GM12878 (cell line): ENCODE results near the gene PRR22. TPM values are rescaled to one million over a fixed set of nuclear protein-coding genes. Genes with fewer than 3 reads are reported as not detected.

ENCODE experiments used
- BCLAF1 ChIP-seq: fragments of 450-650 bp; IDR thresholded peaks from 2 replicates; pipeline ENCODE4 v1.6.1; 2017; ENCODE audit warnings: antibody characterized with exemption, mild to moderate bottlenecking, moderate library complexity
- BRCA1 ChIP-seq: IDR thresholded peaks from 2 replicates; pipeline ENCODE4 v1.6.1; 2011; ENCODE audit warnings: low read depth, low read length, improper control_type of control experiment
- CHD2 ChIP-seq: IDR thresholded peaks from 2 replicates; pipeline ENCODE4 v1.6.1; 2011; ENCODE audit warnings: low read depth, low read length, improper control_type of control experiment, borderline replicate concordance
- CHD4 ChIP-seq: fragments of 200-600 bp; sonication (generic); IDR thresholded peaks from 2 replicates; pipeline ENCODE4 v1.6.1; 2016; ENCODE audit warnings: mild to moderate bottlenecking
- DPF2 ChIP-seq: fragments of 450-650 bp; IDR thresholded peaks from 2 replicates; pipeline ENCODE4 v1.6.1; 2017; ENCODE audit warnings: mild to moderate bottlenecking
- EZH2 ChIP-seq: IDR thresholded peaks from 2 replicates; pipeline ENCODE4 v1.6.1; 2012; ENCODE audit warnings: low read depth, mild to moderate bottlenecking, control low read depth, inconsistent platforms, low read length, borderline replicate concordance; ENCODE audit not compliant: control insufficient read depth
- HDAC2 ChIP-seq: fragments of 200-600 bp; sonication (generic); IDR thresholded peaks from 2 replicates; pipeline ENCODE4 v1.6.1; 2017
- JUND ChIP-seq: IDR thresholded peaks from 2 replicates; pipeline ENCODE4 v1.6.1; 2012; ENCODE audit warnings: low read depth, mild to moderate bottlenecking, low read length, improper control_type of control experiment, moderate library complexity
- MEF2A ChIP-seq: IDR thresholded peaks from 2 replicates; pipeline ENCODE4 v1.6.1; 2011; ENCODE audit warnings: low read depth, mild to moderate bottlenecking, low read length, moderate library complexity; ENCODE audit not compliant: insufficient read depth
- NR2C2 ChIP-seq: IDR thresholded peaks from 2 replicates; pipeline ENCODE4 v1.6.1; 2011; ENCODE audit warnings: borderline replicate concordance, low read depth; ENCODE audit not compliant: control insufficient read depth, insufficient read length
- POLR2AphosphoS5 ChIP-seq: IDR thresholded peaks from 2 replicates; pipeline ENCODE4 v1.6.1; 2011; ENCODE audit warnings: mild to moderate bottlenecking, low read length, inconsistent platforms
- RAD51 ChIP-seq: fragments of 450-650 bp; IDR thresholded peaks from 2 replicates; pipeline ENCODE4 v1.6.1; 2016; ENCODE audit warnings: moderate library complexity, mild to moderate bottlenecking, inconsistent platforms
- SREBF1 ChIP-seq: IDR thresholded peaks from 2 replicates; pipeline ENCODE4 v1.6.1; 2012; ENCODE audit warnings: mild to moderate bottlenecking, low read length
- USF1 ChIP-seq: IDR thresholded peaks from 2 replicates; pipeline ENCODE4 v1.6.1; 2011; ENCODE audit warnings: borderline replicate concordance, low read depth, mild to moderate bottlenecking, moderate library complexity, mixed read lengths, low read length; ENCODE audit not compliant: insufficient read depth; ENCODE audit errors: extremely low read length
- ZNF207 ChIP-seq: fragments of 450-650 bp; IDR thresholded peaks from 2 replicates; pipeline ENCODE4 v1.6.1; 2014; ENCODE audit warnings: antibody characterized with exemption, mild to moderate bottlenecking, borderline replicate concordance
- ZSCAN29 ChIP-seq: fragments of 450-650 bp; IDR thresholded peaks from 2 replicates; pipeline ENCODE4 v1.6.1; 2017; ENCODE audit warnings: mild to moderate bottlenecking, moderate library complexity
- polyA plus RNA-seq, 11 experiments: library from polyadenylated mRNA; depleted of rRNA in 4 of 11; unstranded in 6 of 11; stranded (reverse) in 5 of 11; fragments of >200 nt; fragmentation: Nextera tagmentation in 4 of 11; fragmentation: Illumina TruSeq in 1 of 11; extraction: Ambion mirVana in 4 of 11; extraction: Trizol in 1 of 11; gene quantifications; 1 replicate in 1 of 11; 2 replicates in 10 of 11; pipeline versions ENCODE4 v1.2.1 to v1.2.3, GENCODE V29; 2011 to 2016; ENCODE audit warnings: inconsistent platforms in 2 of 11, missing spikeins in 2 of 11, low read depth in 1 of 11
- total RNA-seq, 4 experiments: library from RNA; depleted of rRNA in 3 of 4; stranded (reverse); fragments of >200 nt in 3 of 4; fragmentation: Illumina TruSeq in 1 of 4; extraction: Trizol in 1 of 4; gene quantifications; 2 replicates each; pipeline versions ENCODE4 v1.2.1 to v1.2.3, GENCODE V29; 2013 to 2021
- TF ChIP-seq, protein P1 (sequence below): fragments of 450-650 bp; IDR thresholded peaks from 2 replicates; pipeline ENCODE4 v1.6.1; 2017; ENCODE audit warnings: borderline replicate concordance
- TF ChIP-seq, protein P2 (sequence below): fragments of 450-650 bp; conservative IDR thresholded peaks from 2 replicates; pipeline ENCODE4 v1.6.1; 2017; ENCODE audit warnings: mild to moderate bottlenecking, moderate library complexity
- TF ChIP-seq, protein P3 (sequence below): fragments of 450-650 bp; formaldehyde crosslinking; IDR thresholded peaks from 2 replicates; pipeline ENCODE4 v1.5.0; 2022; ENCODE audit warnings: mild to moderate bottlenecking, missing genetic modification characterization

The PRR22 gene
- total and polyA plus RNA-seq, 10 of the 15 experiments (the other 5 are each of a cell fraction or from before 2014, with no cell fraction given), result 0.31 to 4.4 (median 1.3) TPM; not detected in 2

- TF ChIP-seq BCLAF1 (no peak), NR2C2 (no peak), CHD4 (no peak), HDAC2 (no peak), ZSCAN29 (no peak), BRCA1 (no peak), MEF2A (0 out of 2 replicates have a peak, but pooled peaks have one; percentile 17), CHD2 (0 out of 2 replicates have a peak, but pooled peaks have one; percentile 28), EZH2 (no peak), POLR2AphosphoS5 (no peak), SREBF1 (no peak), DPF2 (no peak), USF1 (no peak), JUND (no peak), ZNF207 (no peak), RAD51 (no peak)
- TF ChIP-seq, protein P1, sequence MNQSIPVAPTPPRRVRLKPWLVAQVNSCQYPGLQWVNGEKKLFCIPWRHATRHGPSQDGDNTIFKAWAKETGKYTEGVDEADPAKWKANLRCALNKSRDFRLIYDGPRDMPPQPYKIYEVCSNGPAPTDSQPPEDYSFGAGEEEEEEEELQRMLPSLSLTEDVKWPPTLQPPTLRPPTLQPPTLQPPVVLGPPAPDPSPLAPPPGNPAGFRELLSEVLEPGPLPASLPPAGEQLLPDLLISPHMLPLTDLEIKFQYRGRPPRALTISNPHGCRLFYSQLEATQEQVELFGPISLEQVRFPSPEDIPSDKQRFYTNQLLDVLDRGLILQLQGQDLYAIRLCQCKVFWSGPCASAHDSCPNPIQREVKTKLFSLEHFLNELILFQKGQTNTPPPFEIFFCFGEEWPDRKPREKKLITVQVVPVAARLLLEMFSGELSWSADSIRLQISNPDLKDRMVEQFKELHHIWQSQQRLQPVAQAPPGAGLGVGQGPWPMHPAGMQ, result no peak
- TF ChIP-seq, protein P2, sequence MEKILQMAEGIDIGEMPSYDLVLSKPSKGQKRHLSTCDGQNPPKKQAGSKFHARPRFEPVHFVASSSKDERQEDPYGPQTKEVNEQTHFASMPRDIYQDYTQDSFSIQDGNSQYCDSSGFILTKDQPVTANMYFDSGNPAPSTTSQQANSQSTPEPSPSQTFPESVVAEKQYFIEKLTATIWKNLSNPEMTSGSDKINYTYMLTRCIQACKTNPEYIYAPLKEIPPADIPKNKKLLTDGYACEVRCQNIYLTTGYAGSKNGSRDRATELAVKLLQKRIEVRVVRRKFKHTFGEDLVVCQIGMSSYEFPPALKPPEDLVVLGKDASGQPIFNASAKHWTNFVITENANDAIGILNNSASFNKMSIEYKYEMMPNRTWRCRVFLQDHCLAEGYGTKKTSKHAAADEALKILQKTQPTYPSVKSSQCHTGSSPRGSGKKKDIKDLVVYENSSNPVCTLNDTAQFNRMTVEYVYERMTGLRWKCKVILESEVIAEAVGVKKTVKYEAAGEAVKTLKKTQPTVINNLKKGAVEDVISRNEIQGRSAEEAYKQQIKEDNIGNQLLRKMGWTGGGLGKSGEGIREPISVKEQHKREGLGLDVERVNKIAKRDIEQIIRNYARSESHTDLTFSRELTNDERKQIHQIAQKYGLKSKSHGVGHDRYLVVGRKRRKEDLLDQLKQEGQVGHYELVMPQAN, result no peak
- TF ChIP-seq, protein P3, sequence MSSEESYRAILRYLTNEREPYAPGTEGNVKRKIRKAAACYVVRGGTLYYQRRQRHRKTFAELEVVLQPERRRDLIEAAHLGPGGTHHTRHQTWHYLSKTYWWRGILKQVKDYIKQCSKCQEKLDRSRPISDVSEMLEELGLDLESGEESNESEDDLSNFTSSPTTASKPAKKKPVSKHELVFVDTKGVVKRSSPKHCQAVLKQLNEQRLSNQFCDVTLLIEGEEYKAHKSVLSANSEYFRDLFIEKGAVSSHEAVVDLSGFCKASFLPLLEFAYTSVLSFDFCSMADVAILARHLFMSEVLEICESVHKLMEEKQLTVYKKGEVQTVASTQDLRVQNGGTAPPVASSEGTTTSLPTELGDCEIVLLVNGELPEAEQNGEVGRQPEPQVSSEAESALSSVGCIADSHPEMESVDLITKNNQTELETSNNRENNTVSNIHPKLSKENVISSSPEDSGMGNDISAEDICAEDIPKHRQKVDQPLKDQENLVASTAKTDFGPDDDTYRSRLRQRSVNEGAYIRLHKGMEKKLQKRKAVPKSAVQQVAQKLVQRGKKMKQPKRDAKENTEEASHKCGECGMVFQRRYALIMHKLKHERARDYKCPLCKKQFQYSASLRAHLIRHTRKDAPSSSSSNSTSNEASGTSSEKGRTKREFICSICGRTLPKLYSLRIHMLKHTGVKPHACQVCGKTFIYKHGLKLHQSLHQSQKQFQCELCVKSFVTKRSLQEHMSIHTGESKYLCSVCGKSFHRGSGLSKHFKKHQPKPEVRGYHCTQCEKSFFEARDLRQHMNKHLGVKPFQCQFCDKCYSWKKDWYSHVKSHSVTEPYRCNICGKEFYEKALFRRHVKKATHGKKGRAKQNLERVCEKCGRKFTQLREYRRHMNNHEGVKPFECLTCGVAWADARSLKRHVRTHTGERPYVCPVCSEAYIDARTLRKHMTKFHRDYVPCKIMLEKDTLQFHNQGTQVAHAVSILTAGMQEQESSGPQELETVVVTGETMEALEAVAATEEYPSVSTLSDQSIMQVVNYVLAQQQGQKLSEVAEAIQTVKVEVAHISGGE (CRISPR knock-in tag), result no peak
These were observed 19.4 kb upstream of the PRR22 start (continued) for GRCh38 chr19:5803752-5804515.
